ENCODE results near the gene CHPT1.

CHPT1 gene

DNA sequence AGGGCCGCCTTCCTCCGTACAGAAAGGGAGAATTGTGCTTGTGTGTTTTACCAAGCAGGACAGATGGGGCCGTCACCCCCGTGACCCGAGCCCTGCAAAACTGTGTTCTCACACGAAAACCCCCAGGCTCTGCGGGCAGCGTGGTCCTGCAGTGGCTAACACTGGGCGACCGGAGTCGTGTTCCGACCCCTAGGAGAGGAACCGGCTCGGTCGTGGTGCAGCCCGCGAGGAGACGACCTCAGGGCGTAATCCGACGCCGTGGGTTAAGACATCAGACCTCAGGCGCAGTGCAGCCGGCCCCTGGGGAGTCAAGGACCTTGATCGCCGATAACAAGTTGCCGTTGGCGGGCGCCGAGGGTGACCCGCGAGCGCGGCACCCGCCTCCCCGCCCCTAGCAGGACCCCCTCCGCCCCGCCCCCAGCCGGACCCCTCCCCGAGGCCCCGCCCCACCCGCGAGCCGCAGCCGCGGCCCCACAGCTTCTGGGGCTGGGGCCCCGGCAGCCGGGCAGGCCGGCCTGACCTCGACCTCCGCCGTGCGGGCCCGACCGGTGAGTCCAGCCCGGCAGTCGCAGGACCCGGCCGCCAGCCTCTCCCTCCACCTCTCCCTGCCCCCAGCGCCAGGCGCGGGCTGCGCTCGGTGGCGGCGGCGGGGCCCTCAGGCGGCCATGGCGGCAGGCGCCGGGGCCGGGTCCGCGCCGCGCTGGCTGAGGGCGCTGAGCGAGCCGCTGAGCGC lies at the start of gene CHPT1:
Gene CHPT1, plus strand, starts transcription at position 444 of the 733 bp plus-strand sequence. Its CDS starts 222 bp downstream, at position 666.
- no peak for DNase-seq (ENCODE audit: extremely low read depth, low read depth)

DNA sequence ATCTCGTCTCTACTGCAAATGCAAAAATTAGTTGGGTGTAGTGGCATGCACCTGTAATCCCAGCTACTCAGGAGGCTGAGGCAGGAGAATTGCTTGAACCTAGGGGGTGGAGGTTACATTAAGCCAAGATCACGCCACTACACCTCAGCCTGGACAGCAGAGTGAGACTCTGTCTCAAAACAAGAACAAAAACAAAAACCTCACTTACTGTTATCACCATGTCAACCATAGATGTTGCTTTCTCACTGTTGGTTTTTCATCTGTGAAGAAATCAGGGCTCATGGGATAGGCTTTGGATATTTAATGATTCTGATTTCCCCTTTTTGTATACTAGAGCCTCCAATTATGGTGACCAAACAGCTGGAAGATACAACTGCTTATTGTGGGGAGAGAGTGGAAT lies 49.7 kb upstream of the CHPT1 start:
- DNase-seq (ENCODE audit: extremely low read depth, low read depth), result no peak
- TF ChIP-seq, protein P1, sequence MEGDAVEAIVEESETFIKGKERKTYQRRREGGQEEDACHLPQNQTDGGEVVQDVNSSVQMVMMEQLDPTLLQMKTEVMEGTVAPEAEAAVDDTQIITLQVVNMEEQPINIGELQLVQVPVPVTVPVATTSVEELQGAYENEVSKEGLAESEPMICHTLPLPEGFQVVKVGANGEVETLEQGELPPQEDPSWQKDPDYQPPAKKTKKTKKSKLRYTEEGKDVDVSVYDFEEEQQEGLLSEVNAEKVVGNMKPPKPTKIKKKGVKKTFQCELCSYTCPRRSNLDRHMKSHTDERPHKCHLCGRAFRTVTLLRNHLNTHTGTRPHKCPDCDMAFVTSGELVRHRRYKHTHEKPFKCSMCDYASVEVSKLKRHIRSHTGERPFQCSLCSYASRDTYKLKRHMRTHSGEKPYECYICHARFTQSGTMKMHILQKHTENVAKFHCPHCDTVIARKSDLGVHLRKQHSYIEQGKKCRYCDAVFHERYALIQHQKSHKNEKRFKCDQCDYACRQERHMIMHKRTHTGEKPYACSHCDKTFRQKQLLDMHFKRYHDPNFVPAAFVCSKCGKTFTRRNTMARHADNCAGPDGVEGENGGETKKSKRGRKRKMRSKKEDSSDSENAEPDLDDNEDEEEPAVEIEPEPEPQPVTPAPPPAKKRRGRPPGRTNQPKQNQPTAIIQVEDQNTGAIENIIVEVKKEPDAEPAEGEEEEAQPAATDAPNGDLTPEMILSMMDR (IDR thresholded peaks at IDR 0.05; ENCODE audit: low read depth, low read length), result no peak

More for the DNA sequence above, at the start of gene CHPT1:
- TF ChIP-seq, protein P1 (IDR thresholded peaks at IDR 0.05; ENCODE audit: low read depth, low read length), result no peak

- DNase-seq (ENCODE audit: extremely low read depth, low read depth), result no peak
- TF ChIP-seq, protein P1 (IDR thresholded peaks at IDR 0.05; ENCODE audit: low read depth, low read length), result no peak
Measured at GRCh38 chr12:101648195-101648594, 49.2 kb upstream of the CHPT1 start.

GRCh38 chr12:101650346-101651117 lies 46.9 kb upstream of the CHPT1 start:
- TF ChIP-seq, protein P1 (IDR thresholded peaks at IDR 0.05; ENCODE audit: low read depth, low read length), result no peak
- DNase-seq (ENCODE audit: extremely low read depth, low read depth), result no peak

- no peak for DNase-seq (ENCODE audit: extremely low read depth, low read depth)
Measured at GRCh38 chr12:101653030-101653429, 44.4 kb upstream of the CHPT1 start.

GRCh38 chr12:101653503-101653902 lies 43.9 kb upstream of the CHPT1 start:
- TF ChIP-seq, protein P1 (IDR thresholded peaks at IDR 0.05; ENCODE audit: low read depth, low read length), result no peak
- no peak for DNase-seq (ENCODE audit: extremely low read depth, low read depth)

More at GRCh38 chr12:101653030-101653429, 44.4 kb upstream of the CHPT1 start:
- TF ChIP-seq, protein P1 (IDR thresholded peaks at IDR 0.05; ENCODE audit: low read depth, low read length), result no peak

- TF ChIP-seq, protein P1 (IDR thresholded peaks at IDR 0.05; ENCODE audit: low read depth, low read length), result no peak
Measured at GRCh38 chr12:101654442-101654841, 43.0 kb upstream of the CHPT1 start.

More at GRCh38 chr12:101654442-101654841, 43.0 kb upstream of the CHPT1 start:
- no peak for DNase-seq (ENCODE audit: extremely low read depth, low read depth)
